GM18873 (cell line): ENCODE measurements around the gene C2.

Source experiments
- ATAC-seq: cut with Tn5 transposase; IDR thresholded peaks from one replicate; pipeline ENCODE4 v1.9.1; 2021; ENCODE audit warnings: mild to moderate bottlenecking, moderate library complexity, moderate number of reproducible peaks; ENCODE audit not compliant: unreplicated experiment, low FRiP score

The C2 gene

DNA sequence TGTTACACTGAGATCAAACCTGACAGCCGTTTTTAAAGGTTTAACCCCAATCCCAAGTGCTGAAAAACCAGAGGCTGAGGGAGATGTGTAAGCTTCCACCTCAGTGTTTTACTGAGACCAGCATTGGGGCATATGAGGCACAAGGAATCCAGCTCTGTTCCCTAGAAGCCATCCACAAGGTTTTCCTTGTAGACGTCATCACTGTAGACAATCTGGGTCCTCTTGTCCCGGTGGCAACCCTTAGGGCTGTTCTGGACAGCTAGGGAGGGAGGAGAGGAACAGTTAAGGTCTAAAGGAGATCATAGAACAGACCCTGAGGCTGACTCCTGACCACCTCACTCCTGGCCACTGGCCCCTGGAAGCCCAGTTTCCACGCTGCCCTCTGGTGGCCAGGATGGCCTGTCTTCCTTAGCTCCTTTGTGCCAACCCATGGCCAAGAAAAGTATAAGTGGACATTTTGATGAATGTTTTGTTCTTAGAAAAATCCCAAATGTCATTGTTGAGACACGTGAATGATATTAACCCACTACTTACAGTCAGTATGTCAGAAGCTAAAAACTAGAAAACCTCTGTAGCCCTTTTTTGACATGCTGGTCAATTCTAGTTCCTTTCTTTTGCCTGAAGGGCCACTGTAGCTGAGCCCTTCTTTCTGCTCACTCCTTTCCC lies 24.8 kb downstream of the C2 start:
- no peak for ATAC-seq

DNA sequence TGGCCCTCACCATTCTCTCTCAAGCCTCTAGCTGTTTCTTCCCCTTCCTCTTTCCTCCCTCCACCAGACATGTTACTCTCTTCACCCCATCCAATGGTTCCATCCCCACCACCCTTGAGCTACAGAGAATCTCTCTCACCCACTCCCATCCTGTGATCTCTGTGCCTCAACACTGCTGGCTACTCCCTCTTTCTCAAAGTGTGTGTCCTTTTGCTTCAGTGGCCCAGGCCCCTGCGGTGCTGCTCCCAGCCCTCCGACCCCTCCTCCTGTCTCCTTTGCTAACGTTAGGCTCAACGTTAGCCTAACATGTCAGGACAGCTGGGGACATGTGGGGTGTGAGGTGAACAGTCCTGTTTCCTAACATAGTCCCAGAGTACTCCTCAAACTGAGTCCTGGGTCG lies 25.4 kb downstream of the C2 start:
- no peak for ATAC-seq

DNA sequence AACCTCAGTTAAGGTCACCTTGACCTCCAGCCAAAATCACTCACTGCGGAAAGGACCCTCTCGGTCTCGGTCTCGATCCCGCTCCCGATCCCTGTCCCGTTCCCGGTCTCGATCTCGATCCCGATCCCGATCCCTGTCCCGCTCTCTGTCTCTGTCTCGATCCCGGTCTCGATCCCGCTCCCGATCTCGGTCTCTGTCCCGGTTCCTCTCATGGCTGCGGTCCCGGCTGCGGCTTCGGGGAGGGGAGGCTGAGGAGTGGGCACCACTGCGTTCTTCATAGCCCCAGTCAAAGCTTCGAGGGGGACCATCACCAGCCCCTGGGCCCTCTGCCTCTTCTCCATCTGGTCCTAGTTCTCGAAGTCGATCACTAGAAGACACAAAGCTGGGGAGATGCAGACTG lies 27.0 kb downstream of the C2 start:
- ATAC-seq: no peak

DNA sequence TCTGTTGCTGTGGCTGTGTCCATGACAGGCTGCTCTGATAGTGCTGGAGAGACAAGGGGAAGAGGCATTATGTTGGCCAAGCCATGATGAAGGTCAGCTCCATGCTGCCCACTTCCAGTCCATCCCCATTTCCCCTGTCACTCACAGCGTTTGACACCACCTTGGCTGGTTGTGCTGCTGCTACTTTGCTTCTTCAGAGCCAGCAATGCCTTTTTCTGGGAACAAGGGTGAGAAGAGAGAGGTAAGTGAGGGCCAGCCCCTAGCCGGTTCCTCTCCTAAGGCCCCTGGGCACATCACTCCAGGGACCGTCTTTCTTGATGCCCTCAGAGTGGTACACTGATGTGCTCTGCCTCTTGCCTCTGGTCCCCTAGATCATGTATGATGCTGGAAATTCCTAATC lies 29.3 kb downstream of the C2 start:
- no peak for ATAC-seq

DNA sequence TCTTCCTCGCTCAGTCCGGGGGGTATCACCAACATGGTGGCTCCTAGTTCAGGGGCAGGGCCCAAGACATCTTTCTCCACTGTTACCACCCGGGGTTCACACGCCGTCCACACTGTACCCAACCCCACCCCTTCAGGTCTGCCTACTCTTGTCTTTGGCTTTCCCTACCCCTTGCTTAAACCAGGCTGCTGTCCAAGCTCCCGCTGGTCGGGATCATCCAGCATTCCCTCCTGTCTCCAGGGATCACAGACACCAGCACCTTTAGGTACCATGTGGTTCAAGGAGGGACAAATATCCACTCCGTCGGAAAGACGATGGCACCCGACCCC lies 30.9 kb downstream of the C2 start:
- ATAC-seq: peak; percentile 9

DNA sequence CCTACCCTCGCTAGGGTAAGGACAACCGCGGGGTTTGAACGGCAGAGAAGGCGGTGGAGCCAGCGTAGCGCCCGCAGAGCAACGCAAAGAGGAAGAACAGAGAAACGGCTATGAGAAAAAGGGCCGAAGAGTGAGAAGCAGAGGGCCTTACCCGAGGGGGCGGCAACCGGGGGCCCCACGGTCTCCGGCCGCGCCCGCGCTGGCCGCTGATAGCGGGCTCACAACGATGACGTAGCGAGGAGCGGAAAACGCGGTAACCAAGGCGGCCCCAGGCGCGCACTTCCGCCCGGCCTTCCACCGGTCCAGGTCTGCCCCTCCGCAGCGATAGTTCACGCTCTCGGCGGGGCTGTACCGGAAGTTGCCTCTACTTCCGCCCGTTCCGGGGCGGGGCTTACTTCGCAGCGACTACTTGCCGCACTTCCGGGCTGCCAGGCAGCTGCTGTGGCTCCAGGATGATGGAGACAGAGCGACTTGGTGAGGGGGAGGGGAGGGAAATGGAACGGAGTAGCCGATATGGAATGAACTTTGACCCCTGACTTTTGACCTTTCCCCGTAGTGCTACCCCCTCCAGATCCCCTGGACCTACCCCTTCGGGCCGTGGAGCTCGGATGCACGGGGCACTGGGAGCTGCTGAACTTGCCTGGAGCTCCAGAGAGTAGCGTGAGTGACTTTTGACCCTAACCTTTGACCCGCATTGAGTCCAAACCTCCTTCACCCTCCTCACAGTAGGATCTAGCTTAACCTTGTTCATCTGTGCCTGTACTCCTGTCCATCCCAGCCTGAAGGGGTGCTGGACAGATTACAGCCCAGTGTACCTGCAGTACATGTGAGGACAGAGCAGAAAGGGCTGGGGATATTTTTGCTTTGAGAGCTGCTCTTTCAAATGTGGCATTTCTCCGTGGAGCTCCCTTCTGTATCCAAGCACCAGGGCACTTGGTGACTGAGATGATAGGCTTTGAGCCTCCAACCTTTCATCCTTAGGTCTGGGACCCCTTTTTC lies 31.5 kb downstream of the C2 start, which contains the start of the genes NELFE and SKIC2:
Gene NELFE (minus strand): TSS at position 231 of the 999 bp plus-strand sequence. CDS start 525 bp downstream, outside the sequence.
Gene SKIC2 (plus strand): TSS at position 435 of the 999 bp plus-strand sequence. CDS start 18 bp downstream, at position 453.
- ATAC-seq: peak; percentile 90

DNA sequence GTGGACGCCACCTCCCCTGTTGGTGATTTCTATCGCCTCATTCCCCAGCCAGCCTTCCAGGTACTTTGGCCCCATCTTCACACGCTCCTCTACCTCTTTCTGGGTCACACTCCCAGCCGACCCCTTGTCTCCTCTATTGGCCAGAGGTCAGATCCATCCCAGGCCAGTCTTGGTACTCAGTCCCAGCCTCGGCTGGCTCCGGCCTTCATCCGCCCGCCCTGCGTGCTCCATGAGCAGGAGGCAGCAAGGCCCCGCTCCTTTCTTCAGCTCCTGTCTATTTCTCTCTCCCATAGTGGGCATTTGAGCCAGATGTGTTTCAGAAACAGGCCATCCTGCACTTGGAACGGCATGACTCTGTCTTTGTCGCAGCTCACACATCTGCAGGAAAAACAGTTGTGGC lies 34.1 kb downstream of the C2 start:
- no peak for ATAC-seq

DNA sequence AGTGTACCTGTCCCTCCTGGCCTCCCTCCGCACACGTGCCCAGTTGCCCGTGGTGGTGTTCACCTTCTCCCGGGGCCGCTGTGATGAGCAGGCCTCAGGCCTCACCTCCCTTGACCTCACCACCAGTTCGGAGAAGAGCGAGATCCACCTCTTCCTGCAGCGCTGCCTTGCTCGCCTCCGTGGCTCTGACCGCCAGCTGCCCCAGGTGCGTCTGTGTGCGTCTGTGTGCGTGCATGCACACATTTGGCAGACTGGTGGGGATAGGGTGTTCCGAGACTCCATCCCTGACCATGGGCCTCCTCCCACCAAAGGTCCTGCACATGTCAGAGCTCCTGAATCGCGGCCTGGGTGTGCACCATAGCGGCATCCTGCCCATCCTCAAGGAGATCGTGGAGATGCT lies 36.4 kb downstream of the C2 start:
- ATAC-seq: no peak

DNA sequence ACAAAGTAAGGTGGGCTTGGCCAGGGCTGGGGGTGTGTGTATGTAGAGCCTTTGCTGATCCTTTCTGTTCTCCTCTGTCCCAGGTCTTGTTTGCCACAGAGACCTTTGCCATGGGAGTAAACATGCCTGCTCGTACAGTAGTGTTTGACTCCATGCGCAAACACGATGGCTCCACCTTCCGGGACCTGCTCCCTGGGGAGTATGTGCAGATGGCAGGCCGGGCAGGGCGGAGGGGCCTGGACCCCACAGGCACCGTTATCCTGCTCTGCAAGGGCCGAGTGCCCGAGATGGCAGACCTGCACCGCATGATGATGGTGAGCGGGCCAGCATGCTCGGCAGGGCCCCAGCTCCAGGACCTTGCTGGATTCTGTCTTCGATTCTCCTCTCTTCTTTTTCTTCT lies 38.2 kb downstream of the C2 start:
- ATAC-seq: no peak

DNA sequence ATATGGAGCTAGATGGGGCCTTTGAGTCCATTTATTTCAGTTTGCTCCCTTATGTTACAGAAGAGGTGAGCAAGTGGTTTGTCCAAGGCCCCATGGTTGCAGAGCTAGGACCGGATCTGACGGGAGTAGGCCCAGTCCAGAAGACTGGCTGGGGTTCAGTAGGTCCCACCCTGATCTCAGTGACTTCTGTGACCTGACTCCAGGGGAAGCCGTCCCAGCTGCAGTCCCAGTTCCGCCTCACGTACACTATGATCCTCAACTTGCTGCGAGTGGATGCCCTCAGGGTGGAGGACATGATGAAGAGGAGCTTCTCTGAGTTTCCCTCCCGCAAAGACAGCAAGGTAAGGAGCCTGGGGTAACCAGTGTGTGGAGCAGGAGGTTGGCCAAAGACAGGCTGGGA lies 39.0 kb downstream of the C2 start:
- no peak for ATAC-seq

DNA sequence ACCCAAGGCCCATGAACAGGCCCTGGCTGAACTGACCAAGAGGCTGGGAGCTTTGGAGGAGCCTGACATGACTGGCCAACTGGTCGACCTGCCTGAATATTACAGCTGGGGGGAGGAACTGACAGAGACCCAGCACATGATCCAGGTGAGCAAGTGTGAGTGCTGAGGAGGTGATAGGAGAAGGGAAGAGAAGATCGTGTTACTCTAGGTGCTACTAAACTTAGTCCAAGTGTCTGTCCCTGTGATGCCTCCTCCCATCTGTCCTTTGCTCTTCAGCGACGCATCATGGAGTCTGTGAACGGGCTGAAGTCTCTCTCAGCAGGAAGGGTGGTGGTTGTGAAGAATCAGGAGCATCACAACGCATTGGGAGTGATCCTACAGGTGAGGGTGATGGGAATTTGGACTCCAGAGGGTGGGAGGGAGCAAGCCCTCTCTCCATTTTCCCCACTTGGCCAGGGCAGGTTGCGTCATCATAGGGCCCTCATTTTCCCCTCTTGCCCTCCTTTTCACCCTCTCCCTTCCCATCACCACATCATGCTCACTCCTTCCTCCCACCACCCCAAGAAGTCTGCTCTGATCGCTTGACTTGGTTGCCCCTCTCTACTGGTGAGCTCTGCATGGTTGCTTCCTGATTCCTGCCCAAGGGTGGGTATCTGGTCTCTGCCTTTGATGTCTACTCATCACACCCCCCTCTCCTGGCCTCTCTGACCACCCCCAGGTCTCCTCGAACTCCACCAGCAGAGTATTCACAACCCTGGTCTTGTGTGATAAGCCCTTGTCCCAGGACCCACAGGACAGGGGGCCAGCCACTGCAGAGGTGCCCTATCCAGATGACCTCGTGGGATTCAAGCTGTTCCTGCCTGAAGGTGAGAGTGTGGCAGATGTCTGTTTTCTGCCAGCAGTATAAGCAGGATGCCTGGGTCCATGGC lies 39.7 kb downstream of the C2 start:
- ATAC-seq: no peak

DNA sequence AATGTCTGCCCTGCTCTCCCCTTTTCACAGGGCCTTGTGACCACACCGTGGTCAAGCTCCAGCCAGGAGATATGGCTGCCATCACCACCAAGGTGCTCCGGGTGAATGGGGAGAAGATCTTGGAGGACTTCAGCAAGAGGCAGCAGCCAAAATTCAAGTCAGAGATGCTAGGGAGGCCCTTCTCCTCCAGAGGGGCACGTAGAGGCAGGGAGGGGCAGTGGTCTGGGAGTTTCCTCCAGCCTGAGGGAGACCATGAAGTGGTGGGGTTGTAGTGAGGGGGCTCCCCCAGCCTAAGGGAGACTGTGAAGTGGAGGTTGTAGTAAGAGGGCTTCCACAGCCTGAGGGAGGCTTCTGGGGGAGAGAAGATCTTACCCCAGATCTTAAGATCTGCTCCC lies 40.4 kb downstream of the C2 start:
- no peak for ATAC-seq

DNA sequence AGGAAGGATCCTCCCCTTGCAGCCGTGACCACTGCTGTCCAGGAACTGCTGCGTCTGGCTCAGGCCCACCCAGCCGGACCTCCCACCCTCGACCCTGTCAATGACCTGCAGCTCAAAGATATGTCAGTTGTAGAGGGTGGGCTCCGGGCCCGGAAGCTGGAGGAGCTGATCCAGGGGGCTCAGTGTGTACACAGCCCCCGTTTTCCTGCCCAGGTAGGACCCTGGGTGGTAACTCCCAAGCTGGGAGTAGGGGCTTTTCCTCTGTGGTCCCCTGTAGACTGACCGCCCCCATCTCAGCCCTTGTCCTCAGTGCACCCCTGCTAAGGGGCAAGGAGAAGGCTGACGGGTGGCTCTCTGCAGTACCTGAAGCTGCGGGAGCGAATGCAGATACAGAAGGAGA lies 40.8 kb downstream of the C2 start:
- ATAC-seq: no peak

DNA sequence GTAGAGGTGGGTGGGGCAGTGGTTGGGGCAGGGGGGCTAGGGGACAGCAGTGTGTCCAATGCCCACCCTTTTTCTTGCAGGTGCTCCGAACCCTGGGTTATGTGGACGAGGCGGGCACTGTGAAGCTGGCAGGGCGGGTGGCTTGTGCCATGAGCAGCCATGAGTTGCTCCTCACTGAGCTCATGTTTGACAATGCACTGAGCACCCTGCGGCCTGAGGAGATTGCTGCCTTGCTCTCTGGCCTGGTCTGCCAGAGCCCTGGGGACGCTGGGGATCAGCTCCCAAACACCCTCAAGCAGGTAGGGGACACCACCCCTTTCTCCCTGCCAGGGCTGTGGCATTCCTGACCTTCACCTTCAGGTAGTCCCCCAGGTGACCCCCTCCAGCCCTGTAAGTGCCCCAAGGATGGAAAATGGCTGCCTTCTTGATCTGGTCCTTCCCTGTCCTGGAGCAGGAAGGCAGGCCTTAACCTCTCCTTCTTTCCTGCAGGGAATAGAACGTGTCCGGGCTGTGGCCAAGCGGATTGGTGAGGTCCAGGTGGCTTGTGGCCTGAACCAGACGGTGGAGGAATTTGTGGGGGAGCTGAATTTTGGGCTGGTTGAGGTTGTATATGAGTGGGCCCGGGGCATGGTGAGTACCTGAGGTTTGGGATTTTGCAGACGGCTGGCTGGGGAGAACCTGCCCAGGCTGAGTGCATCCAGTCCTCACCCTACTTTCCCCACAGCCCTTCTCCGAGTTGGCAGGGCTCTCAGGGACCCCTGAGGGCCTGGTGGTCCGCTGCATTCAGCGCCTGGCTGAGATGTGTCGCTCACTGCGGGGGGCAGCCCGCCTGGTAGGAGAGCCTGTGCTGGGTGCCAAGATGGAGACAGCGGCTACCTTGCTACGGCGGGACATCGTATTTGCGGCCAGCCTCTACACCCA lies 41.5 kb downstream of the C2 start:
- ATAC-seq: no peak

DNA sequence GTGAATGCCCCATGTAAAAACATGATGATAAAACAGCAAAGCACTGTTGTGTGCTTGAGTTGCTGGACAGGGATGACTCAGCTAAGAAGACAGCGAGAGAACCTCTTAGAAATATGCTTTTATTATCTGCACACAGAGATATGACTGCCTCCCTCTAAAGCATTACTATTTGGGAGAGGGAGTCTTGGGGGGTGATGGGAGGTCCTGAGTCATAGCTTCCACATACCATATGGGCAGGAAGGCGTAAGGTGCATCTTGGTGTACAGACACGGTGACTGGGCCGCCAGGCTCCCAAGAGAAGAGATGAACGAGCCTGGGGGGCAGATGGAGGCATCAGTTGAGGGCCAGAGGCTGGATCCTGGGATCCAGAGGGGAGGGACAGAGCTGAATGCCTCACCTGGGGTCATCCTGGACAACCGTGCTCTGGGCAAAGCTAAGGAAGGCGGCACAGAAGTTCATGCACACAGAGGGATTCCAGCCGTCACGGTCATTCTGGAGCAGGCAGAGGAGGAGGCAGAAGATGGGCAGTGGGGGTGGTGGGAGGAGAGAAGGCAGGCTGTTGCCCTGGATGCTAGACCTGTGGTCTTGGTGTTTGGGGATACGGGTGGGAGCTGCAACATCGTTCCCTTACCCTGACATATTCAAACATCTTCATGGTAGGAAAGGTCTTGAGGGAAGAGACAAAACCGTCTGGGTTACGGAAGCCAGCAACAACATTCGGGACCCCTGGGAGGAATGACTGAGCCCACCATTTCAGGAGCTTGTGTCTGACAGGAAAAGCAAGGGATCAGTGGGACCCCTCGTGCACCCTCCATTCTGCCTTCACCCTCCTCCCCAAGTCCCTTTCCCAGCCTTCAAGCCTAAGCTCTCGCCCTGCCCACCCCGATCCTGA lies 42.4 kb downstream of the C2 start:
- no peak for ATAC-seq

DNA sequence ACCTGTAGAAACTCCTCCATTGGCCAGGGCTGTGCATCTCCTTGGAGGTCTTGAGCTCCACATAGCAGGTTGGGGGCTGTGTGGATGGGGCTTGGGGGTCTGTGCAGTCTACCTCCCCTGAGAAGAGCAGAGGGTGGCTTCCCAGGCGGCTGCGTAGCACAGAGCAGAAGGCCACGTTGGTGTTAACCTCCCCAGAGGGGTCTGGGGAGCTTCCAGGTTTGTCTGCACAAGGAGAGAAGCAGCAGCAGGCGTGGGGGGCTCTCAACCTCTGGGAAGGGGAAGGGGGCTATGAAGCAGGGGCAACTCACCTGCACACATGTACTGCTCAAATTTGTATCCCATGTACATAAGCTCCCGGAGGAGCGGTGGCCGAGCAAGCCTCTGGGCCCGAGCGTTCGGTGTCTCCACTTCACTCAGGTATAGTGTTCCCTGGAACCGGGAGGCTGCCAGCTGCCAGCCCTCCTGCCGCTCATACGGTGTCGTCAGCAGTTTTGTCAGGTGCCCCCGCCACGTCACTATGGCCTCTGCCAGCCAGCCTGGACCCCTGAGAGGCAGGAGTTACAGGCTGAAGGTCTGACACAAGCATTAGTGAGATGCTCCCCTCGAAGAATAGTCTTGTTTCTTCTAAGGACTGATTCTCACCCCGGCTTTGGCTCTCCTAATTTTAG lies 43.2 kb downstream of the C2 start:
- no peak for ATAC-seq

DNA sequence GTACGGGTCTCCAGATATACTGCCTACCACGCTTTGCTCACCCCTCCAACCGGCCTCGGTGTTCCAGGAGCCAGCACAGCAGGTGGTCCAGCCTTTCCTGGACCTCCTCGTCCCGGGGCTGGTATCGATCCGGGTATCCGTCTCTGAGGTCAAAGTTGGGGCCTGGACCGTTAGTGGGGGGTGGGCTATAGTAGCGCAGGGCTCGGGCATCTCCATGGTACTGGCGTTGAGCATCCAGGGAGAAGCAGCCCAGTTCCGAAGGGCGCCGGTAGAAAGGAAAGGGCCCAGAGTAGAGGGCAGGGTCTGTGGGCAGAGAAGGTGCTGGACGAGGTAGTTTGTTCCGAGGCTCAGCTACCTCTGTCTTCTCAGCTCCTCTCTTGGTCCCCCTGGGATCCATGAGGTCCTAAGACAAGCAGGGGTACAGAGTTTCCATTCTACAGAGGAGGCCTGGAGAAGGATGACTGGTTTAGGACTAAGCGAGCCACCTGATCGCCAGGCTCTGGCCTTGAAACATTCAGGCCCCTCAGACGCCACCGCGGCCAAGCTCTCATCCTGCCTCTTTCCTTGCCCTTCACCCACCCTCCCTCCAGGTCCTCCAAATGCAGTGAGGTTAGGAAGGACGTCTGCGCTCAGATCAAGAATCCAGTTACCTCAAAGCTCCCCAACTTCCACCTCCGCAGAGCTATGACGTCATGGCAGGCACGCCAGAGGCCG lies 43.9 kb downstream of the C2 start:
- ATAC-seq: no peak
